HL-60 (cell line): ENCODE results near the gene RPL35.

Experiments used
- DNase-seq, 2 experiments: peaks; one replicate each; pipeline ENCODE4 v3.0.0-alpha.2; 2010 to 2020; ENCODE audit warnings: low read depth in 1 of 2, low spot score in 1 of 2
- H3K27ac ChIP-seq: fragments of 250-450 bp; sonication (Bioruptor Pico); replicated peaks from 2 replicates; pipeline ENCODE4 v1.5.1; 2020; ENCODE audit warnings: mild to moderate bottlenecking, moderate library complexity
- H3K27me3 ChIP-seq: fragments of 250-450 bp; sonication (Bioruptor Pico); 2 replicates; pipeline ENCODE4 v1.5.1; 2021; ENCODE audit warnings: mild to moderate bottlenecking, moderate library complexity; ENCODE audit not compliant: insufficient read depth, poor library complexity, severe bottlenecking
- H3K4me3 ChIP-seq: replicated peaks from 2 replicates; pipeline ENCODE4 v1.5.1; 2011; ENCODE audit warnings: mild to moderate bottlenecking, control low read depth, low read length; ENCODE audit not compliant: insufficient read depth
- GABPA ChIP-seq: IDR thresholded peaks from 2 replicates; pipeline ENCODE4 v1.6.1; 2012; ENCODE audit warnings: low read depth
- POLR2AphosphoS5 ChIP-seq: IDR thresholded peaks from 2 replicates; pipeline ENCODE4 v1.6.1; 2012; ENCODE audit warnings: low read depth
- REST ChIP-seq: IDR thresholded peaks from 2 replicates; pipeline ENCODE4 v1.6.1; 2012; ENCODE audit warnings: low read depth; ENCODE audit not compliant: insufficient replicate concordance
- SPI1 ChIP-seq: IDR thresholded peaks from 2 replicates; pipeline ENCODE4 v1.6.1; 2012; ENCODE audit warnings: low read depth, mild to moderate bottlenecking, borderline replicate concordance
- TF ChIP-seq, protein P1 (sequence below): IDR thresholded peaks from one replicate; pipeline ENCODE4 v1.5.1; 2011; ENCODE audit warnings: low read length, control low read depth, inconsistent platforms; ENCODE audit not compliant: insufficient read depth

RPL35 gene

GRCh38 chr9:124878518-124878917, 16.8 kb upstream of the RPL35 start:
- H3K4me3 ChIP-seq = no peak overlapping the region
- no peak overlapping the region for H3K27ac ChIP-seq
- DNase-seq = no peak
- H3K27me3 ChIP-seq = no peaks in the 10 kb centered on the region
- TF ChIP-seq GABPA (no peak), REST (no peak), SPI1 (no peak), POLR2AphosphoS5 (no peak; the same call in 1 of the 2 replicates)
- TF ChIP-seq, protein P1, sequence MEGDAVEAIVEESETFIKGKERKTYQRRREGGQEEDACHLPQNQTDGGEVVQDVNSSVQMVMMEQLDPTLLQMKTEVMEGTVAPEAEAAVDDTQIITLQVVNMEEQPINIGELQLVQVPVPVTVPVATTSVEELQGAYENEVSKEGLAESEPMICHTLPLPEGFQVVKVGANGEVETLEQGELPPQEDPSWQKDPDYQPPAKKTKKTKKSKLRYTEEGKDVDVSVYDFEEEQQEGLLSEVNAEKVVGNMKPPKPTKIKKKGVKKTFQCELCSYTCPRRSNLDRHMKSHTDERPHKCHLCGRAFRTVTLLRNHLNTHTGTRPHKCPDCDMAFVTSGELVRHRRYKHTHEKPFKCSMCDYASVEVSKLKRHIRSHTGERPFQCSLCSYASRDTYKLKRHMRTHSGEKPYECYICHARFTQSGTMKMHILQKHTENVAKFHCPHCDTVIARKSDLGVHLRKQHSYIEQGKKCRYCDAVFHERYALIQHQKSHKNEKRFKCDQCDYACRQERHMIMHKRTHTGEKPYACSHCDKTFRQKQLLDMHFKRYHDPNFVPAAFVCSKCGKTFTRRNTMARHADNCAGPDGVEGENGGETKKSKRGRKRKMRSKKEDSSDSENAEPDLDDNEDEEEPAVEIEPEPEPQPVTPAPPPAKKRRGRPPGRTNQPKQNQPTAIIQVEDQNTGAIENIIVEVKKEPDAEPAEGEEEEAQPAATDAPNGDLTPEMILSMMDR = no peak

DNA sequence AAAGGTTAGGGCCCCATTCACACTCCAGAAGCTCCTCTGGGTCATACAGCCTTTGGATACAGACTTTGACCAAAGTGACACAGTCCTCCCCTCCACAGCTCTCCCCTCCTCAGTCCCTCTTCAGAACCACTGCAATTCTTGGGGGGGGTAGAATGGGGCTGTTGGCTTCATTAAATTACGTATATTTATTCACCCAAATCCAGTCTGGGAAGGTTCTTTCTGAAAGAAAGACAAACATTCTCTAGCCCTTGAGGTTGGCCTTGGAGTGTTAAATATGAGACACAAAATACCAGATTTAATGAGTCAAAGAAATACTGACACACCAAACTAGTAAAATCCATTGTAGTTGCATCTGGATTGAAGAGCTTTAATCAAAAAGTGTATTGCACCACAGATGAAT, 16.3 kb upstream of the RPL35 start:
- TF ChIP-seq SPI1 (no peak), GABPA (no peak), POLR2AphosphoS5 (no peak), REST (no peak)
- TF ChIP-seq, protein P1 = no peak
- H3K27me3 ChIP-seq = no peaks in the 10 kb centered on the region
- H3K4me3 ChIP-seq = no peak overlapping the region
- no peak overlapping the region for H3K27ac ChIP-seq
- DNase-seq = no peak

- DNase-seq = no peak
- no peaks in the 10 kb centered on the region for H3K27me3 ChIP-seq
- H3K4me3 ChIP-seq = no peak overlapping the region
- H3K27ac ChIP-seq = no peak overlapping the region
- TF ChIP-seq POLR2AphosphoS5 (no peak), GABPA (no peak), SPI1 (no peak), REST (no peak)
- TF ChIP-seq, protein P1 = no peak
These were observed 15.4 kb upstream of the RPL35 start for GRCh38 chr9:124877021-124877782.
